ENCODE results near the gene SLC43A1.

DNA sequence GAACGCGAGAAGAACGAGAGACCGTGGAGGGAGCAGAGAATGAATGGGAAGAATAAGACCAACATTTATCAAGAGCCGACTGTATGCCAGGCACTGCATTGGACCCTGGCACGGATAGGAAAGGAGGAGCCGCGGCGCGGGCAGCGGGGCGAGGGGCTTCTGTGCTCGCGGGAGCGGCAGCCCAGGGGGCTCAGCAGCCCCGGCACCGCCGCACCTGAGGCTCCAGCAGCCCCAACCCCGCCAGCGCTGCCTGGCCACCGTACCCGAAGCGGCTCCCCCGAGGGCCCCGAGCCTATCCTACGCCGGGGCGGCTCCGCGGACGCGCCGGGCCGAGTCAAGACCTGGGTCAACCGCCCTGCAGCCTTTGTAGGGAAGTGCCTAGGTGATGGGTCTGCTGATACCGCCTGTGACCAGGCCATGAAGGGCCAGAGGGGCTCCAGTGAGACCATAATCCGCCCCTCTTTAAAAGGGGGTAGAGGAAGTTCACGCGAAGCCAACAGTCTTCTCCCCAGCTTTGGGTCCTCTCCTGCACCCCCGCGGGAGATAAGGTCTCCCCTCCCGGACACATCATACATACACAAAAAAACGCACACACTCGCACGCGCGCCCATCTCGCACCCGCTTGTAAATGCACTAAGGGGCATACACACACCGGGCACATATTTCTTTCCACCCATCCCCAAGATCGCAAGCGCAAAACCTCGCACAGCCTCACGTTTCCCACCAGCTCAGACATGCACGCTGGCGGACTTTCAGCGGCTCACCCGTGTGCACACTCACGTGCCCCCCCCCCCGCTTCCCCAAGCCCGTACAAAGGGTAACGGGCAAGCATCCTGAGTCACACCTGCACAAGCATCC is 56.1 kb downstream of the SLC43A1 start:
- TF ChIP-seq, protein P1, sequence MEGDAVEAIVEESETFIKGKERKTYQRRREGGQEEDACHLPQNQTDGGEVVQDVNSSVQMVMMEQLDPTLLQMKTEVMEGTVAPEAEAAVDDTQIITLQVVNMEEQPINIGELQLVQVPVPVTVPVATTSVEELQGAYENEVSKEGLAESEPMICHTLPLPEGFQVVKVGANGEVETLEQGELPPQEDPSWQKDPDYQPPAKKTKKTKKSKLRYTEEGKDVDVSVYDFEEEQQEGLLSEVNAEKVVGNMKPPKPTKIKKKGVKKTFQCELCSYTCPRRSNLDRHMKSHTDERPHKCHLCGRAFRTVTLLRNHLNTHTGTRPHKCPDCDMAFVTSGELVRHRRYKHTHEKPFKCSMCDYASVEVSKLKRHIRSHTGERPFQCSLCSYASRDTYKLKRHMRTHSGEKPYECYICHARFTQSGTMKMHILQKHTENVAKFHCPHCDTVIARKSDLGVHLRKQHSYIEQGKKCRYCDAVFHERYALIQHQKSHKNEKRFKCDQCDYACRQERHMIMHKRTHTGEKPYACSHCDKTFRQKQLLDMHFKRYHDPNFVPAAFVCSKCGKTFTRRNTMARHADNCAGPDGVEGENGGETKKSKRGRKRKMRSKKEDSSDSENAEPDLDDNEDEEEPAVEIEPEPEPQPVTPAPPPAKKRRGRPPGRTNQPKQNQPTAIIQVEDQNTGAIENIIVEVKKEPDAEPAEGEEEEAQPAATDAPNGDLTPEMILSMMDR (conservative IDR thresholded peaks at IDR 0.05; ENCODE audit: low read depth, low read length) = no peak
- TF ChIP-seq RFX5 (IDR thresholded peaks at IDR 0.05; ENCODE audit: low read depth, low read length) (no peak), NFE2L2 (IDR thresholded peaks at IDR 0.05; ENCODE audit: low read depth, low read length) (no peak), RCOR1 (IDR thresholded peaks at IDR 0.05; ENCODE audit: insufficient replicate concordance, low read length) (no peak), RAD21 (IDR thresholded peaks at IDR 0.05; ENCODE audit: low read length) (no peak), POLR2A (IDR thresholded peaks at IDR 0.05; ENCODE audit: low read depth, low read length) (no peak), CEBPB (IDR thresholded peaks at IDR 0.05; ENCODE audit: low read depth, low read length) (no peak)
